ENCODE data around the gene ARF5.
"Not testable (repeated sequence)": the region's sequence is repeated elsewhere in the genome, so short reads cannot be mapped to it uniquely, and the experiment has no call there.

The ARF5 gene

DNA sequence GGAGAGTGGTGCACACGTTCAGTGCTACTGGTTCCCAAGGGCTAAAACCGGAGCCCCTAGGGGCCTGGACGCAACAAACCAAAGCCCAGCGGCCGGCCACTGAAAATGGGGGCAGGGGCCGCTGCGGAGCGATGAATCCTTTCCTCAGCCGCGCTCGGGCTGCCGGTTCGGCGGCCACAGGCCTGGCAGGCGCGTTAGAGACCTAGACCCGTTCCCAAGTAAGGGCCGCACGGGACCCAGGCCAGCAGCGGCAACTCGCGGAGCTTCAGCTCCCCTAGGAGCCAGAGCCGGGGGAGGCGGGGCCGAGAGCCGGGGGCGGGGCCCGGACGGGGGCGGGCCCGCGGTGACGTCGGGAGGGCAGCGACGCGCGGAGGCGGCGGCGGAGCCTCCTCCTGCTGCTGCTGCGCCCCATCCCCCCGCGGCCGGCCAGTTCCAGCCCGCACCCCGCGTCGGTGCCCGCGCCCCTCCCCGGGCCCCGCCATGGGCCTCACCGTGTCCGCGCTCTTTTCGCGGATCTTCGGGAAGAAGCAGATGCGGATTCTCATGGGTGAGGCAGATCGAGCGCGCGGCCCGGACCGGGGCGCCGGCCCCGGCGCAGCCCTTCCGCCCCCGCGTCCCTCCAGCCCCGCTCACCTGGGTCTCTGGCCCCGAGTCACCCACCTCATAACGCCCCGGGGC, at the start of gene ARF5:
ARF5 (plus strand) TSS at position 393 of the 678 bp plus-strand sequence; CDS start at position 481, 88 bp downstream.
- no peak for DNase-seq (ENCODE audit: low read depth, low spot score)

DNA sequence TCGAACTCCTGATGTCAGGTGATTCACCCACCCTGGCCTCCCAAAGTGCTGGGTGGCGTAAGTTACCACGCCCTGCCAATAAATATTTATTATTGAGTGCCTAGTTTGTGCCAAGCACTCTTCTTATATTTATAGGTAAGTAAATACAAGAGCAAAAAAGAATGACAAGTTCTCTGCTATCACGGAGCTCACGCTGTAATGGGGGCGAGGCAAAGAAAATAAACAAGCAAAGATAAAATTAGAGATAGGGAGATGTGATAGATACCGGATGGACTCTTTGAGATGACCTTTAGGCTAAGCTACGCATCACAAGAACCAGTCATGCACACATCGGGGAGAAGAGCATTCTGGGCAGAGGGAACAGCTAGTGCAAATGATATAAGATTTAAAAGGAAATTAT, 49.1 kb upstream of the ARF5 start:
- DNase-seq (ENCODE audit: low read depth, low spot score), result no peak

DNA sequence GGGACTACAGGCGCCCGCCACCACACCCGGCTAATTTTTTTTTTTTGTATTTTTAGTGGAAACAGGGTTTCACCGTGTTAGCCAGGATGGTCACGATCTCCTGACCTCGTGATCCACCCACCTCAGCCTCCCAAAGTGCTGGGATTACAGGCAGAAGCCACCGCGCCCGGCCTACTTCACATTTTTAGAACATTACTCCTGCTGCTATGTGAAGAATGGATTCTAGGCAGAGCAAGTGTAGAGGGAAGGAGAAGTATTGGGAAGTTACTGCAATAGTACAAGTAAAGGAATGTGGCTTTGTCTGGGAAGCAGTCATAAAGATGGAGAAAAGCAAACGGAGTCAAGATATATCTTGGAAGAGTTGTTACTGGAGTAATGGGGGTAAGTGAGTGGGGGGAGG, 47.8 kb upstream of the ARF5 start:
- not testable (repeated sequence) for DNase-seq (ENCODE audit: low read depth, low spot score)

DNA sequence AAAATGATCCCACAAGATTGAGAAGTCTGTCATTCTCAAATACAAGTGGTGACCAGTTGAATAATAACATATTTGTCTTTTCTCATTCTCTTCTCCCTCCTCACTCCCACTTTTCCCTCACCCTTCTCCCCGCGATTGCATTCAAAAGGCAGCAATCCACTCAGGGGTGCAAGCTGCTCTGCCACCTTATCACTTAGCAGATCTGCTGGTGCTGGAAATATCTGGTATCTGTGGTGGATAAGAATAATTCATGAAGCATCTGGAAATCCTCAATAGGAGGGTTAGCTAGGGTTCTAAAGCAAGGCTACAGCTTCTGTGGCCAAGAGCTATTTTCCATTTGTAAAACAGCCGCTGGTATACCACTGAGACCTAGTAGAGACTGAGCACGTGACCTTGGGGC, 46.7 kb upstream of the ARF5 start:
- no peak for DNase-seq (ENCODE audit: low read depth, low spot score)

DNA sequence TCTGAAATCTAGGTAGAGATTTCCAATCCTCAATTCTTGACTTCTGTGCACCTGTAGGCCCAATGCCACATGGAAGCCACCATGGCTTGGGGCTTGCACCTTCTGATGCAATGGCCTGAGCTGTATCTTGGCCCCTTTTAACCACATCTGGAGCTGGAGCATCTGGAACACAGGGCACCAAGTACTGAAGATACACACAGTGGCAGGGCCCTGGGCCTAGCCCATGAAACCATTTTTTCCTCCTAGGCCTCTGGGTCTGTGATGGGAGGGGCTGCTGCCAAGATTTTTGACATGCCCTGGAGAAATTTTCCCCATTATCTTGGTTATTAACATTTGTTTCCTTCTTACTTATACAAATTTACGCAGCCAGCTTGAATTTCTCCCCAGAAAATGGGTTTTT, 41.9 kb upstream of the ARF5 start:
- no peak for DNase-seq (ENCODE audit: low read depth, low spot score)

DNA sequence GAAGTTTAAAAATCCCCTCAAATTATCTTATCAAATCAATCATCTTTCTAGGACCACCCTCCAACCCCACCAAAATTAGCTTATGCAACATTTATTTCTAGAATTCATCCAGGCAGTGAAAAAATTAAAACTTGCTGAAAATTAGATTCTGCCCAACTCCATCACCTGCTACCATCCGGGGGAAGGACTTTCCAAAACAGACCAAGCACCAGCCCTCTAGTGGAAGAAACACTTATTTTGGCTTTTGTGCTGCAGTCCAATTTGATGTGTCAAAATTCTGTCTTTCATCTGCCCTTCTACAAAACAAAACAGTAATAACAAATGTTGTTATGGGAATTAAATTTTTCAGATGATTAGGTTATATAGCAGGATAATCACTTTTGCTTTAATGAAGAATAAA, 38.0 kb upstream of the ARF5 start:
- no peak for DNase-seq (ENCODE audit: low read depth, low spot score)

DNA sequence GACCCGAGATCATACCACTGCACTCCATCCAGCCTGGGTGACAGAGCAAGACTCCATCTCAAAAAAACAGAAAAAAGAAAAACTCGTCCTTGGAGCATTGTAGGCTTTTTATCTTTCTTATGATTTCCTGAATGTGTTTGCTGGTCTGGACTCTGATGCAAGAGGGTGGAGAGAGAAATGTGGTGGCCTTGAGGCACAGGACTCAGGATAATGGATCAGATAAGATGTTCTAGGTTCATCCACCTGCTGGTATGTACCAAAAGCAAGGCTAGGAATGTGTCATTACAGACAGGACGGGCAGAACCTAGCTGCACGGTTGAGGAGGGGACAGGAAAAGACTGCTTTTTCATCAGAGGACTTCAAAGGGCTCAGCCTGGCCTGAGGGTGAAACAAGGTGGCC, 36.3 kb upstream of the ARF5 start:
- DNase-seq (ENCODE audit: low read depth, low spot score), result no peak

DNA sequence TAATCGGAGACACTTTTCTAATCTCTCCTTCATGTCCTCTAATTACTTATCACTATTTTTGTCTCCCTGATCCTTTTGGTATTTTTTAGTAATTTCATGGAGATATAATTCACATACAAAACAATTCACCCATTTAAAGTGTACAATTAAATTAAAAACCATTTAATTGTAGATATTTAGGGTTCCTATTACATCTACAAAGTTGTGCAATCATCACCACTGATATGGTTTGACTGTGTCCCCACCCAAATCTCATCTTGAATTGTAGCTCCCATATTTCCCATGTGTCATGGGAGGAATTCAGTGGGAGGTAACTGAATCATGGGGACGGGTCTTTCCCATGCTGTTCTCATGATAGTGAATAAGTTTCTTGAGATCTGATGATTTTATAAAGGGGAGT, 31.8 kb upstream of the ARF5 start:
- no peak for DNase-seq (ENCODE audit: low read depth, low spot score)

DNA sequence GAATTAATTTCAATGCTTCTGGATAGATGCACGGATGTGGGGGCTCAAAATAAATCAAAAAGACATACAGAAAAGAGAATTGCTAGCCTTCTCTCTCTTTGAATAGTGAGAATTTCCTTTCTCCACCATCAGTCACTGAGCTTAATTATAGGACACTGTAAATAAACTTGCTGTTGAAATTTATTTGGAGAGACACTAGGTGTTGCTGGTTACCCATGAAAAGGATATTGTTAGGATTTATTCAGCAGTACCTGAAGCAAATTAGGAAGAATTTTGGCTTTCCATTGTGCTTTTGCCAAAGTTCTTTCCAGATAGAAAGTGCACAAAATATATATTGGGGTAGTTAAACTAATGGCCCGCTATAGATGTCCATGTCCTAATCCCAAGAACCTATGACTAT, 30.4 kb upstream of the ARF5 start:
- DNase-seq (ENCODE audit: low read depth, low spot score), result no peak

DNA sequence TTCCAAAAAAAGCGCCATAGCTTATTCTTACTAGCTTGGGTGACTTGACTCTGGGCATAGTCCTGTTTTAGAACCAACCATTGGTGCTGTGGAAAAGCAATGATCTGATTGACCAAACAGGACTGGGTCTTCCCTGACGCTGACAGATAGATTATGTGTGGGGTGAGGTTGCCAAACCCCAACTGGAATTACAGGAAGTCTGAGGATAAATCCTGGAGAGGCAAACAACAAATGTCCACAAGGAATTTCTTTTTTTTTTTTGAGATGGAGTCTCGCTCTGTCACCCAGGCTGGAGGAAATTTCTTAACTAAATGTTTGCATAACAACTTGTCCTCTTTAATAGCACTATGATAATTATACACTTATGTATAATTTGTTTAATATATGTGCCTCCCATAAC, 22.0 kb upstream of the ARF5 start:
- DNase-seq (ENCODE audit: low read depth, low spot score), result no peak

DNA sequence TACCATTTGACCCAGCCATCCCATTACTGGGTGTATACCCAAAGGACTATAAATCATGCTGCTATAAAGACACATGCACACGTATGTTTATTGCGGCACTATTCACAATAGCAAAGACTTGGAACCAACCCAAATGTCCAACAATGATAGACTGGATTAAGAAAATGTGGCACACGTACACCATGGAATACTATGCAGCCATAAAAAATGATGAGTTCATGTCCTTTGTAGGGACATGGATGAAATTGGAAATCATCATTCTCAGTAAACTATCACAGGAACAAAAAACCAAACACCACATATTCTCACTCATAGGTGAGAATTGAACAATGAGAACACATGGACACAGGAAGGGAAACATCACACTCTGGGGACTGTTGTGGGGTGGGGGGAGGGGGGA, 20.2 kb upstream of the ARF5 start:
- not testable (repeated sequence) for DNase-seq (ENCODE audit: low read depth, low spot score)

DNA sequence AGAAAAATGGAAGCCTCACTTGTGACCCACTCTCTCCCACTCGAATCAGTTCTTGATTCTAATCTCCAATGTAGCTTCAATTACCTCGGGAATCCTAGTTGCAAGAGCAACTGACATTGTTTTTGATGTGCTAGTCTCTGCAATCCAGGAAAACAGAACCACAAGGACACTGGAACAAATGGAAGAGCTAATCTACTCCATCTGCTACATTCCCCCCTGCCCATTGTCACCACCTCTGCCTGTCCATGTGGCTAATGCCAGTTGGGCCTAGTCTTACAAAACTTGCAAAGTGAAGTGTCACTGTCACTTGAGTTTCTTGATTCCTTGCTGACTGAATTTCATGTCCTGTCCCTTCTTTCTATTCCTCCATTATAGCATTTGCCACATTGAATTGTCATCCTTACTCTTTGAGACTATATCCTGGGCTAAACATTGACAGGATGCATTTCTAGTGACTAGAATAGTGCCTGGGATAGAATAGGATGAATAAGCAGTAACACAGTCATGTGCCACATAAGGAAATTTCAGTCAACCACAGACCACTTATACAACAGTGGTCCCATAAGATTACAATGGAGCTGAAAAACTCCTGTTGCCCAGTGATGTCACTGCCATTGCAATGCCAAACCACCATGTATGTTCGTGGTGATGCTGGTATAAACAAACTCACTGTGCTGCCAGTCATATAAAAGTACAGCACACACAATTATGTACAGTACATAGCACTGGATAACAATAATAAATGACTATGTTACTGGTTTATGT, 16.3 kb upstream of the ARF5 start:
- no peak for DNase-seq (ENCODE audit: low read depth, low spot score)

DNA sequence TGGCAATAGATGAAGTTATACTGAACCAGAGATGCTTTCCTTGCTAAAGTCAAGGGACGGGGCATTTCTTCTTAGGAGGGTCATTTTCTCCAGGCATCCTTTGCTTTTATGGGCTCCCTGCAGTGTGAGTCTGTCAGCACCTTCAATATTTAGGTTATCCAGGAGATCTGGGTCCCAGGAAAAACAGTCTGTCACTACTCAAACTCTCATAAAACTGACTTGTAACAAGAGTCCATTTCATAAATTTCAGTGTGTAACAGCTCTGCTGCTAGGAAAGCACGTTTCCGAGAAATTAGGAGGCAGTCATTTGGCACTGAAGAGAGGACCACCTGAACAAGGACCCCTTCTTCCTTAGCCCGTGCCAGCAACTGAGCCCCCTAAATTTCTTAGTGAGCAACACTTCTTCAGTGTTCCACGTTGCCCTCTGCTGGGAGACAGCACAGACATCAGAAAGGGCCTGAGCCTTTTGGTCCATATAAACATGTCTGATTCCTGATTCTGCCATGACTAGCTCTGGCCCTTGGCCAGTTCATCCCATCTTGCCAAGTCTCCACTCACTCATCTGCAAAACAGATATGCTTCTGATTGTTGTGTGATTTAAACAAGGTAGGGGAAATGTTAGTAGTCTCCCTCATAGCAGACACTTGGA, 10.1 kb upstream of the ARF5 start:
- DNase-seq (ENCODE audit: low read depth, low spot score), result no peak

DNA sequence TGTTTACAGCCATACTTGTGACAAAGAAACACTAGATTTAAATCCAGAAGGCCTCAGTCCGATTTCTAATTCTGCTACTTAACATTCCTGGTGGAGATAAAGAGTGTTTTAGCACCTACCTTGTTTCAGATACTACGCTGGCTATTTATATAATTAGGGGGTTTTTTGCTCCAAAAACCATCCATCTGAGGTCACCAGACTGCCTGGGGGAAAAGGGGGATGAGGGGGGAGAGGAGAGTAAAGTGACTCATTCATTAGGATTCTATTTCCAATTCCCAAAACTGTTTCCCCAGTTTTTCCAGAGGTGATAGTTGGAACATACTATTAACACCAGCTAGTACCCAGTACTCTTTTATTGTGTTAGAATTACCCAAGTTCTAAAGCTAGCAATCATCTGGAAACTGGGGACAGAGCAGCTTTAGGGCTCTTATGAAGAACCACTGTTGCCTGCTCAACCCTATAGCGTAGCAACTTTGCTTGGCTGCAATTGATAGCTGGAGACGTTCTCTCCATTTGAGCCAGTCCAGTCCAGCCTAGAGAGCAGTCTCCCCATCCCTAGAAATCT, 9.4 kb upstream of the ARF5 start:
- DNase-seq (ENCODE audit: low read depth, low spot score), result no peak

DNA sequence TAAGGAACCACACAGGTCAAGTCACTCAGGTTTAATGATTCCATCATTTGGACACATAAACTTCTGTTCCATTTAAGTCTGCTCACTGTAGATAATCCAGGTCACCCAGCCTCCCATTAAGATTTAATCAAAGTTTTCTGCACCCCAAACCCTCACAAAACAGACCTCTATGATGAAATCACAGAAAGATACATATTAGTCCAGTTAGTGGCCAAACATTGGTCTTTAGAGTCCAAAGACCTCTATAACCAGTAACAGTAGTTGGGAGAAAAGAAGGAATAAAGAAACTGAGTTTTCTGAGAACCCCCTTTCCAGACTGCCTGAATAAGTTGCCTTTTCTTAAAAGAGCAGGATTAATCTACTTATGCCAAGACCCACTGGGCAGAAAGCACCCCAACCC, 7.6 kb upstream of the ARF5 start:
- DNase-seq (ENCODE audit: low read depth, low spot score), result no peak

DNA sequence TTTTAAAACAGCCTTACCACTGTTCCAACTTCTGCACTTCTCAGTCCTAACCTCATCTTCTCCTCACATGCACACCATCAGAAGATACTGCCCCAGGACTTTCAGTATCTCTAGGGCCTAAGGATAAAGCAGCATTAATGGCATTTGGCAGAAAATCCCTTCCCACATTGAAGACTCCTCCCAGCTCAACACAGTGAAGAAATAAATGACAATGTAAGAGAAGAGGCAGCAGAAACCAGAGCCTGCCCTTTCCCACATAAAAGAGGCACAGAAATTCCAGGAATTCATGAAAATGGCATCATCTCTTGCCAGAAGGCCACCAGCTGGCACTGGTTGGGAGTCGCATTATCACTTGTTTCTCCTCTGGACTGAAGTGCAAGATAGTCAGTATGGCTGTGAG, 6.5 kb upstream of the ARF5 start:
- no peak for DNase-seq (ENCODE audit: low read depth, low spot score)

DNA sequence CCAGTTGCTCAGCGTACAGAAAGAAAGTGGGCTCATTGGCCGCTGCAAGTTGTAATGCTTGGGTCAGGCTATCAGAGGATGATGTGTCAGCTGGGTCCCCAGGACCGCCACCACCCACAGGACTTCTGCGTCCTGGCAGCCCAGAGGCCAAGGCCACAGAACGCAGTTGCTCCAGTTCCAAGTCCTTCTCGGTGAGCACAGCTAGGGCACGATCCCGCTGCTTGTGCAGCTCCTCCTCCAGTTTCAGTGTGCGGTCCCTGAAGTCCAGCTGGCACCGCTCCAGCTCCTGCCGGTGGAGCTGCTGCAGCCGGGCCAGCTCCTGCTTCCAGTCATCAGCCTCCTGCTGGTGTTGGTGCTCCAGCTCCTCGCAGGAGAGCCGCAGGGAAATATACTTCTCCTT, 5.8 kb upstream of the ARF5 start:
- peak; percentile 38 for DNase-seq (ENCODE audit: low read depth, low spot score)

DNA sequence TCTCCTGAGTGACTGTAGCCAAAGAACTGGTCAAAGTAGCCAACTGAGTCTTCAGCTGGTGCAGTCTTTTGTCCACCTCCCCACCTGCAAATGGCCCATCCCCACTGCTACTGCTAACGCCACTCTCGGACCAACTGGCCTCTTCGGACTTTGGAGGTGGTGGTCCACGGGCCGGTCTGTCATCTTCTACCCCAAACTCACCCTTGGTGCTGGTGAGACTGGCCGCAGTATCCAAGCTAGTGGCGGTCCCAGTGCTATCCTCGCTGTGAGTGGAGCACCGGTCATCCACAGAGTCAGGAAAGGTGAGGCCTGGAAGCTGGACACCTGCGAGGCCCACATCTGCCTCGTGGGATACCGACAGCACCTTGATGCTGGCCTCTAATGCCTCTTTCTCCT, 3.6 kb upstream of the ARF5 start:
- no peak for DNase-seq (ENCODE audit: low read depth, low spot score)

DNA sequence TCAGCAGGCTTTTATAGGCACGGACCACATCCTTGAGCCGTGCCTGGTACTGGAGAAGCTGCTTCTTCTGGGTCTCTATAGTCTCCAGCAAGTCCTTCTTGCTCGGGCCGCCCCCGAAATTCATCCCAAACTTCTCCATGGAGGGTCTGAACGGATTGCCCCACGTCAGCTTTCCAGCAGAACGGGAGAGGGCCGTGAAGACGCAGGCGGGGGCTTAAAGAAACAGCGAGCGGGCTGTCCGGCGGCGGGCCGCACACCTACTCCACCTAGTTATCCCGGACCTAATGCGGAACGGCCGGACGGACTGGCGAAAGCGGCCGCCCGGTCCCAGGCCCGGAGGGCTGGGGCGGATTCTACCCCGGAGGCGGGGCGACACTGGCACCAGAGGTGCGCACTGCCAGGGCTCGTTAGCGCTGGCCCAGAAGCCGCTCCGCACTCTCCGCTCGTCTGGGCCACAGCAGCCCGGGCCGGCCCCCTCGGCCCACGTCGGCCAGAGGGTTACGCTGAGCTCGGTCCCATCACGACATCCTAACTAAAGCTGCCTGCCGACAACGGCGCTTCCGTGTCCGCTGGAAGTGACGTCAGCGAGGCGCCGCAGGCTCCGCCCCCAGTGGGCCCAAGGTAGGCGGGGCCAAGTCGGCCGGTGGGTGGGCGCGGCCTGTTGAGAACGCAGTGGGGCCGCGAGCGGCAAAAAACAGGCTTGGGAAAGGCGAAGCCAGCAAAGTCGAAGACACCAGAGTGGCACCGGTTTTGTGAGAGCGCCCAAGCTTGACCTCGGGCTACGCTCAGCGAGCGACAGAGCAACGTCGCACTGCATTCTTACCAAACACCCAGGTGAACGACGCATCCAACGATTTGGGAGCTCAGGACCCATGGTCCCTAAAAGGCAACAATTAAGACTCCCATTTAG, 2.9 kb upstream of the ARF5 start, which contains the start of gene GCC1:
GCC1 (minus strand) TSS at position 553 of the 910 bp plus-strand sequence; CDS start at position 139, 414 bp downstream.
- DNase-seq (ENCODE audit: low read depth, low spot score), result peak; percentile 73

DNA sequence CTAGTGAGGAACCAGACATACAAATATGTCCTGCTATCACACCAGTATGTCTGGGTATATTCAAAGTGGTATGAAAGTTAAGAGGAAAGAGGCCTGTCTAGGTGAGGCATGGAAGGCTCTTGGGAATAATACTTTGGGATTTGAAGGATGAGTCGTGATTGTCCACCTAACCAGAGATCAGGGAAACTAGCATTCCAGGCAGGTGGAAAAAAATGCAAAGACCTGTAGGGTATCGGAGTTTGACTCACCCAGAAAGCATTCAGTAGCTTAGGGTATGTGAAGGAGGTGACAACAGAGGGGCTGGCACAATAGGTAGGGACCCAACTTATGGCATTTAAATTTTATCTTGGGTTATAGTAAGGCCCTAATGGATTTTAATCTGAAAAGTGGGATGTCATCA, 1.9 kb upstream of the ARF5 start:
- no peak for DNase-seq (ENCODE audit: low read depth, low spot score)

DNA sequence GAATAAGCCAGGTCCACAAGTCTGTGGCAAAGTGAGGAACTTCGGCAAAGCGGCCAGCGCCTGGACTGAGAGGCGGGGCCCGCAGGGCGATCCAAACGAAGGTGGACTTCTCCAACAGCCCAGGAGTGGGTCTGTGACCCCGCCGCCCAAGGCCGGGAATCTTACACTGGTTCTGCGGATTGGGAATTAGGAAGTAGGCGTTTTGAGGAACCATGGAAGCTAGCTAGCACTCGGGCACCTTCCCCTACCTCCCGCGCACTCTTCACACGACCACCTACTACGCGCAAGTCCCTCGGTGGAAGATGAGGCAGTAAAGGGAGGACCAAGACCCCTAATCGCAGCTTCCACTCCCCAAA, 570 bp upstream of the ARF5 start:
- DNase-seq (ENCODE audit: low read depth, low spot score), result no peak
